HepG2 (cell line): Measurements from ENCODE around the gene GRIN2D. TPM values are rescaled to one million over a fixed set of nuclear protein-coding genes. Genes with fewer than 3 reads are reported as not detected.

Experiments
- CC2D1A ChIP-seq: sonication (generic); formaldehyde crosslinking; IDR thresholded peaks from 2 replicates; pipeline ENCODE4 v1.8.1; 2023; ENCODE audit warnings: mild to moderate bottlenecking, missing genetic modification reagents
- CHCHD3 ChIP-seq: sonication (generic); formaldehyde crosslinking; IDR thresholded peaks from 2 replicates; pipeline ENCODE4 v1.8.0; 2022; ENCODE audit warnings: mild to moderate bottlenecking, missing genetic modification reagents, moderate library complexity
- DNMT1 ChIP-seq: sonication (generic); formaldehyde crosslinking; IDR thresholded peaks from 2 replicates; pipeline ENCODE4 v1.5.1; 2020; ENCODE audit warnings: mild to moderate bottlenecking, missing genetic modification reagents
- HNRNPLL ChIP-seq: fragments of 200-400 bp; formaldehyde crosslinking; IDR thresholded peaks from 2 replicates; pipeline ENCODE4 v1.6.1; 2017; ENCODE audit warnings: mild to moderate bottlenecking, low read depth, low read length; ENCODE audit not compliant: poor library complexity, severe bottlenecking
- MTA1 ChIP-seq: sonication (generic); formaldehyde crosslinking; IDR thresholded peaks from 2 replicates; pipeline ENCODE4 v1.4.0; 2020; ENCODE audit warnings: missing genetic modification reagents, mild to moderate bottlenecking, borderline replicate concordance
- SNAPC2 ChIP-seq: sonication (generic); formaldehyde crosslinking; IDR thresholded peaks from 2 replicates; pipeline ENCODE4 v1.8.1; 2022; ENCODE audit warnings: mild to moderate bottlenecking, missing genetic modification reagents
- YY1 ChIP-seq: IDR thresholded peaks from 2 replicates; pipeline ENCODE4 v1.6.1; 2011; ENCODE audit warnings: low read length, low read depth, moderate library complexity, mild to moderate bottlenecking; ENCODE audit not compliant: insufficient read depth, insufficient replicate concordance
- ZFP62 ChIP-seq: sonication (generic); formaldehyde crosslinking; IDR thresholded peaks from 2 replicates; pipeline ENCODE4 v1.4.0; 2020; ENCODE audit warnings: missing genetic modification reagents
- ZNF263 ChIP-seq: sonication (generic); formaldehyde crosslinking; IDR thresholded peaks from 2 replicates; pipeline ENCODE4 v1.4.0; 2020; ENCODE audit warnings: missing genetic modification reagents
- ZNF598 ChIP-seq: sonication (generic); formaldehyde crosslinking; IDR thresholded peaks from 2 replicates; pipeline ENCODE4 v1.5.1; 2020; ENCODE audit warnings: mild to moderate bottlenecking, missing genetic modification reagents, borderline replicate concordance
- ZNF678 ChIP-seq: sonication (generic); formaldehyde crosslinking; IDR thresholded peaks from 2 replicates; pipeline ENCODE4 v1.4.0; 2020; ENCODE audit warnings: mild to moderate bottlenecking, missing genetic modification reagents
- polyA plus RNA-seq, 8 experiments: library from polyadenylated mRNA; depleted of rRNA in 3 of 8; stranded (reverse) in 7 of 8; unstranded in 1 of 8; fragments of >200 nt; fragmentation: Illumina TruSeq in 4 of 8; extraction: Trizol in 4 of 8; gene quantifications; 2 replicates each; pipeline versions ENCODE4 v1.2.1 to v1.2.3, GENCODE V29; 2011 to 2016; ENCODE audit warnings: low read depth in 4 of 8, missing spikeins in 1 of 8, mixed read lengths in 1 of 8; ENCODE audit not compliant: insufficient read depth in 1 of 8
- total RNA-seq, 5 experiments: library from RNA; depleted of rRNA; stranded (reverse); fragments of >200 nt; fragmentation: Illumina TruSeq; extraction: Trizol; gene quantifications; 2 replicates each; pipeline ENCODE4 v1.2.3, GENCODE V29; 2016; ENCODE audit warnings: low read depth in 1 of 5
- TF ChIP-seq, protein P1 (sequence below): IDR thresholded peaks from 2 replicates; pipeline ENCODE4 v1.6.1; 2016; ENCODE audit warnings: mild to moderate bottlenecking
- TF ChIP-seq, protein P2 (sequence below): sonication (generic); formaldehyde crosslinking; IDR thresholded peaks from 2 replicates; pipeline ENCODE4 v1.4.0; 2020; ENCODE audit warnings: missing genetic modification reagents, low read depth, mild to moderate bottlenecking, borderline replicate concordance
- TF ChIP-seq, protein P3 (sequence below): sonication (generic); formaldehyde crosslinking; IDR thresholded peaks from 2 replicates; pipeline ENCODE4 v1.4.0; 2020; ENCODE audit warnings: missing genetic modification reagents
- TF ChIP-seq, protein P4 (sequence below): sonication (generic); formaldehyde crosslinking; IDR thresholded peaks from 2 replicates; pipeline ENCODE4 v1.4.0; 2020; ENCODE audit warnings: mild to moderate bottlenecking, missing genetic modification reagents
- TF ChIP-seq, protein P5 (sequence below): sonication (generic); formaldehyde crosslinking; IDR thresholded peaks from 2 replicates; pipeline ENCODE4 v1.8.1; 2023; ENCODE audit warnings: mild to moderate bottlenecking, inconsistent platforms, moderate library complexity, missing genetic modification reagents, borderline replicate concordance

The GRIN2D gene
- total and polyA plus RNA-seq, 2 of the 13 experiments (the other 11 are each of a cell fraction or from before 2014, with no cell fraction given), result 0.02 to 0.13 TPM

DNA sequence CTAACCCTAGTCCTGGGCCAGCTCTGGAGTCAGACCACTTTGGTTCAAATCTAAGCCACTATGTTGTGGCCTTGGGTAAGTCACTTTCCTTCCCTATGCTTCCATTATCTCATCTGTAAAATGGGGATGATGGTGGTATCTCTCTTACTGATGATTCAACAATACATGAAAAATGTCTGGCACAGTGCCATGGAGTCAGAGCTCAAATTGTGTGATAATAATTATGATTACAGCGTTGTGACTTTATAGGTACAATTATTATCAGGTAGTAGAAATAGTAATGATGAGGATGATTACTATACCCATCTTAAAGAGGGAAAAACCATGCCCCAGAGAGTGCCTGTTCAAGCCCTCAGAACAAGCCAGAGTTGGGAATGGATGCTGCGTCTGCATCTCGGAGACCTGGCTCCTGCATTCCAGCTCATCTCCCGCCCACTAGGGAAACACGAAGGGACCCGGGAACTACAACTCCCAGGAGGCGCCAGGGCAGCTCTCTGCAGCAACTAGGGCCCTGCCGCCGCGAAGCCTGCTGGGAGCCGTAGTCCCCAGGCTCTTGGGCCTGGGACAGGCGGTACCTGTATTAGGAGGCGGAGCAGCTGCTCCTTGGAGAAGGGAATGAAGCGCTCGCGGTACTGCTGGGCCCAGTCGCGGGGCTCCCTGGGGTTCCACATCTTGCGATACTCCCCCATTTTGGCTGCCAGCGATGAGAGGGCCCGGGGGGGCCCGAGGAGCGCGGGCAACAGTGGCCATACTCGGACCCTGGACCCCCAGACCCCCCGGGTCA, 30.6 kb upstream of the GRIN2D start (continued):
- TF ChIP-seq DNMT1 (CRISPR knock-in tag) (no peak), ZNF598 (CRISPR knock-in tag) (0 out of 2 replicates have a peak, but pooled peaks have one; percentile 16), CHCHD3 (CRISPR knock-in tag) (no peak), CC2D1A (no peak), ZFP62 (peak; percentile 97; the same call in 1 of the 2 replicates), YY1 (peak; percentile 67), HNRNPLL (peak; percentile 15), SNAPC2 (CRISPR knock-in tag) (0 out of 2 replicates have a peak, but pooled peaks have one; percentile 19), ZNF678 (CRISPR knock-in tag) (0 out of 2 replicates have a peak, but pooled peaks have one; percentile 22), MTA1 (CRISPR knock-in tag) (no peak), ZNF263 (CRISPR knock-in tag) (no peak)
- TF ChIP-seq, protein P1, sequence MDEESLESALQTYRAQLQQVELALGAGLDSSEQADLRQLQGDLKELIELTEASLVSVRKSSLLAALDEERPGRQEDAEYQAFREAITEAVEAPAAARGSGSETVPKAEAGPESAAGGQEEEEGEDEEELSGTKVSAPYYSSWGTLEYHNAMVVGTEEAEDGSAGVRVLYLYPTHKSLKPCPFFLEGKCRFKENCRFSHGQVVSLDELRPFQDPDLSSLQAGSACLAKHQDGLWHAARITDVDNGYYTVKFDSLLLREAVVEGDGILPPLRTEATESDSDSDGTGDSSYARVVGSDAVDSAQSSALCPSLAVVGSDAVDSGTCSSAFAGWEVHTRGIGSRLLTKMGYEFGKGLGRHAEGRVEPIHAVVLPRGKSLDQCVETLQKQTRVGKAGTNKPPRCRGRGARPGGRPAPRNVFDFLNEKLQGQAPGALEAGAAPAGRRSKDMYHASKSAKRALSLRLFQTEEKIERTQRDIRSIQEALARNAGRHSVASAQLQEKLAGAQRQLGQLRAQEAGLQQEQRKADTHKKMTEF (CRISPR knock-in tag), result peak; percentile 58; the same call in 1 of the 2 replicates
- TF ChIP-seq, protein P2, sequence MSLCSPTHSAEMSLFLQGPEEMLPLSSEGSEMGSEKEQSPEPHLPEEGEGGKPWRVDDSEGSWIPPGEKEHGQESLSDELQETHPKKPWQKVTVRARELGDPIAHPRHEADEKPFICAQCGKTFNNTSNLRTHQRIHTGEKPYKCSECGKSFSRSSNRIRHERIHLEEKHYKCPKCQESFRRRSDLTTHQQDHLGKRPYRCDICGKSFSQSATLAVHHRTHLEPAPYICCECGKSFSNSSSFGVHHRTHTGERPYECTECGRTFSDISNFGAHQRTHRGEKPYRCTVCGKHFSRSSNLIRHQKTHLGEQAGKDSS (CRISPR knock-in tag), result 0 out of 2 replicates have a peak, but pooled peaks have one; percentile 27
- TF ChIP-seq, protein P3, sequence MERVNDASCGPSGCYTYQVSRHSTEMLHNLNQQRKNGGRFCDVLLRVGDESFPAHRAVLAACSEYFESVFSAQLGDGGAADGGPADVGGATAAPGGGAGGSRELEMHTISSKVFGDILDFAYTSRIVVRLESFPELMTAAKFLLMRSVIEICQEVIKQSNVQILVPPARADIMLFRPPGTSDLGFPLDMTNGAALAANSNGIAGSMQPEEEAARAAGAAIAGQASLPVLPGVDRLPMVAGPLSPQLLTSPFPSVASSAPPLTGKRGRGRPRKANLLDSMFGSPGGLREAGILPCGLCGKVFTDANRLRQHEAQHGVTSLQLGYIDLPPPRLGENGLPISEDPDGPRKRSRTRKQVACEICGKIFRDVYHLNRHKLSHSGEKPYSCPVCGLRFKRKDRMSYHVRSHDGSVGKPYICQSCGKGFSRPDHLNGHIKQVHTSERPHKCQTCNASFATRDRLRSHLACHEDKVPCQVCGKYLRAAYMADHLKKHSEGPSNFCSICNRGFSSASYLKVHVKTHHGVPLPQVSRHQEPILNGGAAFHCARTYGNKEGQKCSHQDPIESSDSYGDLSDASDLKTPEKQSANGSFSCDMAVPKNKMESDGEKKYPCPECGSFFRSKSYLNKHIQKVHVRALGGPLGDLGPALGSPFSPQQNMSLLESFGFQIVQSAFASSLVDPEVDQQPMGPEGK (CRISPR knock-in tag), result no peak
- TF ChIP-seq, protein P4, sequence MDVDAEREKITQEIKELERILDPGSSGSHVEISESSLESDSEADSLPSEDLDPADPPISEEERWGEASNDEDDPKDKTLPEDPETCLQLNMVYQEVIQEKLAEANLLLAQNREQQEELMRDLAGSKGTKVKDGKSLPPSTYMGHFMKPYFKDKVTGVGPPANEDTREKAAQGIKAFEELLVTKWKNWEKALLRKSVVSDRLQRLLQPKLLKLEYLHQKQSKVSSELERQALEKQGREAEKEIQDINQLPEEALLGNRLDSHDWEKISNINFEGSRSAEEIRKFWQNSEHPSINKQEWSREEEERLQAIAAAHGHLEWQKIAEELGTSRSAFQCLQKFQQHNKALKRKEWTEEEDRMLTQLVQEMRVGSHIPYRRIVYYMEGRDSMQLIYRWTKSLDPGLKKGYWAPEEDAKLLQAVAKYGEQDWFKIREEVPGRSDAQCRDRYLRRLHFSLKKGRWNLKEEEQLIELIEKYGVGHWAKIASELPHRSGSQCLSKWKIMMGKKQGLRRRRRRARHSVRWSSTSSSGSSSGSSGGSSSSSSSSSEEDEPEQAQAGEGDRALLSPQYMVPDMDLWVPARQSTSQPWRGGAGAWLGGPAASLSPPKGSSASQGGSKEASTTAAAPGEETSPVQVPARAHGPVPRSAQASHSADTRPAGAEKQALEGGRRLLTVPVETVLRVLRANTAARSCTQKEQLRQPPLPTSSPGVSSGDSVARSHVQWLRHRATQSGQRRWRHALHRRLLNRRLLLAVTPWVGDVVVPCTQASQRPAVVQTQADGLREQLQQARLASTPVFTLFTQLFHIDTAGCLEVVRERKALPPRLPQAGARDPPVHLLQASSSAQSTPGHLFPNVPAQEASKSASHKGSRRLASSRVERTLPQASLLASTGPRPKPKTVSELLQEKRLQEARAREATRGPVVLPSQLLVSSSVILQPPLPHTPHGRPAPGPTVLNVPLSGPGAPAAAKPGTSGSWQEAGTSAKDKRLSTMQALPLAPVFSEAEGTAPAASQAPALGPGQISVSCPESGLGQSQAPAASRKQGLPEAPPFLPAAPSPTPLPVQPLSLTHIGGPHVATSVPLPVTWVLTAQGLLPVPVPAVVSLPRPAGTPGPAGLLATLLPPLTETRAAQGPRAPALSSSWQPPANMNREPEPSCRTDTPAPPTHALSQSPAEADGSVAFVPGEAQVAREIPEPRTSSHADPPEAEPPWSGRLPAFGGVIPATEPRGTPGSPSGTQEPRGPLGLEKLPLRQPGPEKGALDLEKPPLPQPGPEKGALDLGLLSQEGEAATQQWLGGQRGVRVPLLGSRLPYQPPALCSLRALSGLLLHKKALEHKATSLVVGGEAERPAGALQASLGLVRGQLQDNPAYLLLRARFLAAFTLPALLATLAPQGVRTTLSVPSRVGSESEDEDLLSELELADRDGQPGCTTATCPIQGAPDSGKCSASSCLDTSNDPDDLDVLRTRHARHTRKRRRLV, result peak; percentile 83; the same call in 1 of the 2 replicates
- TF ChIP-seq, protein P5, sequence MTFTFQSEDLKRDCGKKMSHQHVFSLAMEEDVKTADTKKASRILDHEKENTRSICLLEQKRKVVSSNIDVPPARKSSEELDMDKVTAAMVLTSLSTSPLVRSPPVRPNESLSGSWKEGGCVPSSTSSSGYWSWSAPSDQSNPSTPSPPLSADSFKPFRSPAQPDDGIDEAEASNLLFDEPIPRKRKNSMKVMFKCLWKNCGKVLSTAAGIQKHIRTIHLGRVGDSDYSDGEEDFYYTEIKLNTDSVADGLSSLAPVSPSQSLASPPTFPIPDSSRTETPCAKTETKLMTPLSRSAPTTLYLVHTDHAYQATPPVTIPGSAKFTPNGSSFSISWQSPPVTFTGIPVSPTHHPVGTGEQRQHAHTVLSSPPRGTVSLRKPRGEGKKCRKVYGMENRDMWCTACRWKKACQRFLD, result no peak
